GM12878 (cell line): ENCODE measurements around the gene SPINT1. TPM values are rescaled to one million over a fixed set of nuclear protein-coding genes. Genes with fewer than 3 reads are reported as not detected.

Experiments
- ASH2L ChIP-seq: fragments of 300-600, 200-600 bp; sonication (generic); IDR thresholded peaks from 2 replicates; pipeline ENCODE4 v1.6.1; 2017; ENCODE audit warnings: low read depth, mild to moderate bottlenecking, borderline replicate concordance
- ATF7 ChIP-seq: fragments of 450-650 bp; IDR thresholded peaks from 2 replicates; pipeline ENCODE4 v1.6.1; 2016; ENCODE audit warnings: low read depth, mild to moderate bottlenecking
- BHLHE40 ChIP-seq, 2 experiments: fragments of 450-650 bp in 1 of 2; IDR thresholded peaks; 2 replicates each; pipeline ENCODE4 v1.6.1; 2011 to 2017; ENCODE audit warnings: low read depth in 2 of 2, borderline replicate concordance in 1 of 2, improper control_type of control experiment in 1 of 2, low read length in 1 of 2, mild to moderate bottlenecking in 1 of 2
- CREM ChIP-seq: IDR thresholded peaks from 2 replicates; pipeline ENCODE4 v1.6.1; 2014; ENCODE audit warnings: antibody characterized with exemption, low read depth
- E2F8 ChIP-seq: fragments of 450-650 bp; IDR thresholded peaks from 2 replicates; pipeline ENCODE4 v1.6.1; 2018; ENCODE audit warnings: mild to moderate bottlenecking, low read depth, moderate library complexity; ENCODE audit not compliant: partially characterized antibody
- ELK1 ChIP-seq: IDR thresholded peaks from 2 replicates; pipeline ENCODE4 v1.6.1; 2012; ENCODE audit warnings: low read depth, low read length, improper control_type of control experiment
- HCFC1 ChIP-seq: fragments of 150-350 bp; IDR thresholded peaks from 2 replicates; pipeline ENCODE4 v1.6.1; 2014; ENCODE audit warnings: low read length
- HDGF ChIP-seq: fragments of 450-650 bp; IDR thresholded peaks from 2 replicates; pipeline ENCODE4 v1.6.1; 2016; ENCODE audit warnings: antibody characterized with exemption
- IKZF1 ChIP-seq: fragments of 450-650 bp; conservative IDR thresholded peaks from 2 replicates; pipeline ENCODE4 v1.6.1; 2017; ENCODE audit warnings: antibody characterized with exemption, mild to moderate bottlenecking
- MXI1 ChIP-seq: fragments of 150-350 bp; IDR thresholded peaks from 2 replicates; pipeline ENCODE4 v1.6.1; 2011; ENCODE audit warnings: low read depth, mild to moderate bottlenecking, inconsistent platforms, low read length, improper control_type of control experiment
- POLR2AphosphoS5 ChIP-seq: IDR thresholded peaks from 2 replicates; pipeline ENCODE4 v1.6.1; 2011; ENCODE audit warnings: mild to moderate bottlenecking, low read length, inconsistent platforms
- RELB ChIP-seq: fragments of 450-650 bp; IDR thresholded peaks from 2 replicates; pipeline ENCODE4 v1.6.1; 2017; ENCODE audit warnings: low read depth, mild to moderate bottlenecking, moderate library complexity
- RUNX3 ChIP-seq: IDR thresholded peaks from 2 replicates; pipeline ENCODE4 v1.6.1; 2012; ENCODE audit warnings: low read length, inconsistent platforms
- ZNF592 ChIP-seq: fragments of 450-650 bp; IDR thresholded peaks from 2 replicates; pipeline ENCODE4 v1.6.1; 2017; ENCODE audit warnings: mild to moderate bottlenecking, moderate library complexity
- polyA plus RNA-seq, 11 experiments: library from polyadenylated mRNA; depleted of rRNA in 4 of 11; unstranded in 6 of 11; stranded (reverse) in 5 of 11; fragments of >200 nt; fragmentation: Nextera tagmentation in 4 of 11; fragmentation: Illumina TruSeq in 1 of 11; extraction: Ambion mirVana in 4 of 11; extraction: Trizol in 1 of 11; gene quantifications; 1 replicate in 1 of 11; 2 replicates in 10 of 11; pipeline versions ENCODE4 v1.2.1 to v1.2.3, GENCODE V29; 2011 to 2016; ENCODE audit warnings: inconsistent platforms in 2 of 11, missing spikeins in 2 of 11, low read depth in 1 of 11
- total RNA-seq, 4 experiments: library from RNA; depleted of rRNA in 3 of 4; stranded (reverse); fragments of >200 nt in 3 of 4; fragmentation: Illumina TruSeq in 1 of 4; extraction: Trizol in 1 of 4; gene quantifications; 2 replicates each; pipeline versions ENCODE4 v1.2.1 to v1.2.3, GENCODE V29; 2013 to 2021

SPINT1 gene
- total and polyA plus RNA-seq, 10 of the 15 experiments (the other 5 are each of a cell fraction or from before 2014, with no cell fraction given), result 3.5 to 28.6 (median 10.2) TPM

- TF ChIP-seq E2F8 (peak; percentile 24), IKZF1 (peak; percentile 78; the same call in 1 of the 2 replicates), ELK1 (0 out of 2 replicates have a peak, but pooled peaks have one; percentile 25), CREM (peak; percentile 53; the same call in 1 of the 2 replicates), BHLHE40 (IDR thresholded peaks at IDR 0.05; ENCODE audit: borderline replicate concordance in 1 of 2, low read depth in 2 of 2, low read length in 1 of 2) (peak; percentile 6 to 32; a peak in 1 of 4 replicates), HDGF (peak; percentile 95; the same call in 1 of the 2 replicates), ATF7 (peak; percentile 99), RELB (peak; percentile 86), HCFC1 (no peak), MXI1 (peak; percentile 49; the same call in 1 of the 2 replicates), ASH2L (no peak), ZNF592 (no peak), POLR2AphosphoS5 (peak; percentile 89), RUNX3 (peak; percentile 49)
Measured at GRCh38 chr15:40871749-40872617, 28.1 kb downstream of the SPINT1 start (continued).
